C4-2B (cell line): ENCODE data around the gene LIMCH1.
A peak's percentile ranks its signal among the peaks of the same experiment; 100 is the strongest.

ENCODE experiments used
- H3K27ac ChIP-seq: fragments of 450-650 bp; 2 replicates; pipeline ENCODE4 v1.5.1; 2017
- CTCF ChIP-seq: fragments of 450-650 bp; conservative IDR thresholded peaks from 2 replicates; pipeline ENCODE4 v1.5.1; 2017; ENCODE audit warnings: mild to moderate bottlenecking
- ZFX ChIP-seq: fragments of 450-650 bp; IDR thresholded peaks from 2 replicates; pipeline ENCODE4 v1.6.1; 2017

The LIMCH1 gene

GRCh38 chr4:41556526-41556925, 18.6 kb downstream of the LIMCH1 start:
- TF ChIP-seq ZFX (no peak), CTCF (no peak)

GRCh38 chr4:41559940-41560516, 22.1 kb downstream of the LIMCH1 start:
- H3K27ac ChIP-seq, result peak overlapping the region; percentile 16; the same call in 1 of the 2 replicates

More at GRCh38 chr4:41556526-41556925, 18.6 kb downstream of the LIMCH1 start:
- H3K27ac ChIP-seq, result no peak overlapping the region

GRCh38 chr4:41561244-41561643, 23.3 kb downstream of the LIMCH1 start:
- no peak for TF ChIP-seq CTCF
- TF ChIP-seq ZFX, result no peak
- H3K27ac ChIP-seq, result no peak overlapping the region

More at GRCh38 chr4:41559940-41560516, 22.1 kb downstream of the LIMCH1 start:
- no peak for TF ChIP-seq ZFX
- no peak for TF ChIP-seq CTCF

- no peak for TF ChIP-seq ZFX
- no peak for TF ChIP-seq CTCF
- H3K27ac ChIP-seq, result no peak overlapping the region
Measured at GRCh38 chr4:41567186-41567585, 29.2 kb downstream of the LIMCH1 start.

- H3K27ac ChIP-seq, result no peak overlapping the region
- TF ChIP-seq CTCF (no peak), ZFX (no peak)
Measured at GRCh38 chr4:41568363-41568762, 30.4 kb downstream of the LIMCH1 start.

- H3K27ac ChIP-seq, result peak overlapping the region; percentile 27; the same call in 1 of the 2 replicates
- TF ChIP-seq ZFX (no peak), CTCF (no peak)
Measured at GRCh38 chr4:41569961-41570360, 32.0 kb downstream of the LIMCH1 start.

GRCh38 chr4:41571422-41571821, 33.5 kb downstream of the LIMCH1 start:
- TF ChIP-seq CTCF (no peak), ZFX (no peak)

More at GRCh38 chr4:41571422-41571821, 33.5 kb downstream of the LIMCH1 start:
- H3K27ac ChIP-seq, result peak overlapping the region; percentile 27; the same call in 1 of the 2 replicates
